Right lobe of liver (tissue), 6 donors: Measurements from ENCODE around the gene TMEM151B. TPM values are rescaled to one million over a fixed set of nuclear protein-coding genes. Genes with fewer than 3 reads are reported as not detected.

Source experiments
- ATAC-seq, 4 donors: fragments of 200-7000 bp; cut with Tn5 transposase; one replicate each; pipeline ENCODE4 v1.9.1; 2020; ENCODE audit warnings: mild to moderate bottlenecking in 4 of 4, moderate library complexity in 4 of 4
- DNase-seq, 3 donors: peaks; one replicate each; pipeline ENCODE4 v3.0.0-alpha.2; 2020
- H3K27ac ChIP-seq, 3 donors: fragments of 200-600 bp; one replicate each; pipeline ENCODE4 v1.8.0; 2022
- H3K27me3 ChIP-seq, 2 donors: fragments of 200-600 bp; one replicate each; pipeline ENCODE4 v1.8.0; 2022
- H3K36me3 ChIP-seq, 4 donors: fragments of 200-600 bp; sonication (generic) in 1 of 4; one replicate each; pipeline versions ENCODE4 v1.5.1 to v1.8.0; 2017 to 2022; ENCODE audit warnings: control low read depth in 1 of 4
- H3K4me1 ChIP-seq, 4 donors: fragments of 200-600 bp; sonication (generic) in 1 of 4; one replicate each; pipeline versions ENCODE4 v1.5.1 to v1.8.0; 2017 to 2022; ENCODE audit warnings: control low read depth in 1 of 4
- H3K4me3 ChIP-seq, 3 donors: fragments of 200-600 bp; one replicate each; pipeline ENCODE4 v1.8.0; 2022
- H3K9me3 ChIP-seq, 4 donors: fragments of 200-600 bp; sonication (generic) in 1 of 4; one replicate each; pipeline versions ENCODE4 v1.5.1 to v1.8.0; 2017 to 2022; ENCODE audit warnings: control low read depth in 1 of 4
- POLR2A ChIP-seq: fragments of 450-650 bp; IDR thresholded peaks from one replicate; pipeline ENCODE4 v1.6.1; 2017; ENCODE audit warnings: antibody characterized with exemption, mild to moderate bottlenecking
- WGBS: methylation state at CpG from one replicate; pipeline ENCODE4 v1.1.6; 2018; ENCODE audit warnings: low coverage, low lambda C conversion rate; ENCODE audit not compliant: insufficient coverage; ENCODE audit errors: missing lambda C conversion rate; 5-methylcytosine and 5-hydroxymethylcytosine counted together
- intact Hi-C, 2 donors: fragments of 100-400 bp; cut with DNase I; formaldehyde crosslinking; loops; one replicate each; pipeline versions ENCODE4 v1.11.2 to v1.14.1; 2022
- total RNA-seq, 6 experiments: library from RNA; depleted of rRNA in 2 of 6; stranded (reverse); fragments of >200 nt in 2 of 6; fragmentation: NEBNext Ultra II Directional in 3 of 6; extraction: Animal tissue kit (Norgen Biotek cat#: 25700) in 3 of 6; gene quantifications; one replicate each; pipeline versions ENCODE4 v1.1.0 to v1.2.4, GENCODE V29; 2016 to 2023
- TF ChIP-seq, protein P1 (sequence below), 4 donors: fragments of 200-600 bp in 3 of 4; fragments of 450-650 bp in 1 of 4; IDR thresholded peaks; one replicate each; pipeline versions ENCODE4 v1.5.1 to v1.8.0; 2016 to 2022; ENCODE audit warnings: antibody characterized with exemption in 4 of 4, mild to moderate bottlenecking in 2 of 4
- donor health status: DM: no; HTN: yes; CAD: no.
- donor health status: DM: no; HTN: no; CAD: no.
- donor health status: DM: no; HTN: no; CAD: no.
- donor health status: DM: no; HTN: yes; CAD: no.
- donor health status: DM: no; HTN: yes; CAD: no.

Gene TMEM151B
- total RNA-seq, 6 experiments from 2014 or later = not detected

DNA sequence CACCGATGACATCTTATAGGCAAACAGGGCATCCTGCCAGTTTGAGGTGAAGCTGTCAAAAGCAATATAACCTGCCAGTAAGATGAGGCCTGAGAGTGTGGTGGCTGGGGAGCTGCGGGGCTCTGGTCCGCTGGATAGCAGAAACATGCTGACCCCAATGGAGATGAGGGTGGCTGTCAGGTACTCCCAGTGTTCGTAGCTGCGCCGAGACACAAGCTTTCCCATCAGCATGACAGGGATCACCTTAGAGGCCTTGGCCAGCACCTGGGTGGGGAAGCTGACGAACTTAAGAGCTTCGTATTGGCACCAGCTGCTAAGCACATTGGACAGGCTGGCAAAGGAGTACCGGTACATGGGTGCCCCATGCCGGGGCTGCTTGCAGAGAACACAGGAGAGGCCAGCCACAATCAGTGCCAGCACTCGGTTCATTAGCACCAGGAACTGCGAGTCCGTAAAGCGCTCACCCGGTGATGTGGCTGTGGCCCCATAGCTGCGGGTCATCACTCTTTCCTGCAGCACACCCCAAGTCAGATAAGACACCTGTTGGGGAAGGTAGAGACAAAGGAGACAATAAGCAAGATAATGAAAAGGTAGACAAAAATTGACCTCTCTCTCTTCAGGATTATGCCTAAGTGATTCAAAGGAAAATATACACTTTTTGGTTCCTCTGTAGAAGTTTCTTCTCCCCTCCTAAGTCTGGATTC is 15.0 kb upstream of the TMEM151B start:
- DNase-seq (peak; percentile 24 to 56 (median 48)), ATAC-seq (peak in 1 of 4 donors; percentile 2)
- Histone ChIP-seq H3K4me1 (peaks cover 0 to 28% (median 0%) of the 10 kb centered on the region in 4 donors), H3K36me3 (peaks cover 10 to 61% (median 35%) of the 10 kb centered on the region in 4 donors), H3K27ac (peak overlapping the region in 1 of 3 donors; percentile 89), H3K4me3 (no peak overlapping the region), H3K9me3 (no peaks in the 10 kb centered on the region), H3K27me3 (no peaks in the 10 kb centered on the region)
- no peak for TF ChIP-seq POLR2A
- TF ChIP-seq, protein P1, sequence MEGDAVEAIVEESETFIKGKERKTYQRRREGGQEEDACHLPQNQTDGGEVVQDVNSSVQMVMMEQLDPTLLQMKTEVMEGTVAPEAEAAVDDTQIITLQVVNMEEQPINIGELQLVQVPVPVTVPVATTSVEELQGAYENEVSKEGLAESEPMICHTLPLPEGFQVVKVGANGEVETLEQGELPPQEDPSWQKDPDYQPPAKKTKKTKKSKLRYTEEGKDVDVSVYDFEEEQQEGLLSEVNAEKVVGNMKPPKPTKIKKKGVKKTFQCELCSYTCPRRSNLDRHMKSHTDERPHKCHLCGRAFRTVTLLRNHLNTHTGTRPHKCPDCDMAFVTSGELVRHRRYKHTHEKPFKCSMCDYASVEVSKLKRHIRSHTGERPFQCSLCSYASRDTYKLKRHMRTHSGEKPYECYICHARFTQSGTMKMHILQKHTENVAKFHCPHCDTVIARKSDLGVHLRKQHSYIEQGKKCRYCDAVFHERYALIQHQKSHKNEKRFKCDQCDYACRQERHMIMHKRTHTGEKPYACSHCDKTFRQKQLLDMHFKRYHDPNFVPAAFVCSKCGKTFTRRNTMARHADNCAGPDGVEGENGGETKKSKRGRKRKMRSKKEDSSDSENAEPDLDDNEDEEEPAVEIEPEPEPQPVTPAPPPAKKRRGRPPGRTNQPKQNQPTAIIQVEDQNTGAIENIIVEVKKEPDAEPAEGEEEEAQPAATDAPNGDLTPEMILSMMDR (IDR thresholded peaks at IDR 0.05) = no peak
- intact Hi-C loops = no loop called here
- 42% methylated on average over 10 of the region's 16 CpGs for WGBS

DNA sequence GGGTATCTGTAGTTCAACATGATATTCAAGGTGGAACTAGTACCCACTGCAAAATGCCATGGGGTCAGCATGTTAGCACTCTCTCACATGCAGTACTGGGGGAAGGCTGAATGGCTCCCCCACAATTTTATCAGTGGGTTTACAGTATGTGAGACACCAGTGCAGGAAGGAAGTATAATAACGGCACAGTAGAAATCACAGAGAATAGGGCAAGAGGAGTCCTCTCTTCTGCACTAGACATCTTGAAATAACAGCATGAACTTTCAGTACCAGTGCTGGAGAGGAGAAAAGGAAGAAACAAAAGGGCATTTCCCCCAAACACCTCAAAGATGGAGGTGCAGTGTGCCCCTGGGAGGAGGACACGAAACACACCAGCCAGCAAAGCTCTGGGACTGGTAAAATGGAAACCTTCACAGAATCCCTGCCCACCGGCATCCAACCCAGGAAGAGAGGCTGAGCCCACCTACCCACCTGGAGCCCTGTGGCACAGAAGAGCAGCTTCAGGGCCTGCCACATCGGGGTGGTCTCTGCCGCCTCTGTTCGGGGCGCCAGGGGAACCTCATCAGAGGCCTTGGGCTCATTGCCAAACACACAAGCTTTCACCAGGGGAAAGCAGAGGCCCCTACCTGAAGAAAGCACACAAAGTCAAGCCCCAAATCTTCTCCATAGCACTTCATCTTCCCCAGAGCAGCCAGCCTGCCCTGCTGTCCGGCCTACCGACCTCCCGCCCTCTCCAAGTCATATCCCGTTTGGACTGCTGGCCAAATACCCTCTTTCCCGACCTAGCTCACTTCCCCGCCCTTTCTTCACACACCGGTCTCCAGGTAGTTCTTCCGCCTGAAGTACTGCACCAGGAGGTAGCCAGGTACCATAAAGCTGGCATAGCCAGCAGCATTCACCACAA is 14.1 kb upstream of the TMEM151B start:
- intact Hi-C loops = no loop called here
- no peaks in the 10 kb centered on the region for H3K27me3 ChIP-seq
- ATAC-seq (peak; percentile 15 to 41 (median 28)), DNase-seq (peak; percentile 43 to 60 (median 58))
- TF ChIP-seq, protein P1 (IDR thresholded peaks at IDR 0.05) = no peak
- no peak for TF ChIP-seq POLR2A
- peak overlapping the region; percentile 10 to 89 (median 88) for H3K27ac ChIP-seq
- WGBS = 3% methylated on average over 9 of the region's 15 CpGs
- no peaks in the 10 kb centered on the region for H3K9me3 ChIP-seq
- peak overlapping the region; percentile 91 to 94 (median 94) for H3K4me3 ChIP-seq
- peaks cover 0 to 19% (median 0%) of the 10 kb centered on the region in 4 donors for H3K4me1 ChIP-seq
- H3K36me3 ChIP-seq = peaks cover 7 to 52% (median 27%) of the 10 kb centered on the region in 4 donors

DNA sequence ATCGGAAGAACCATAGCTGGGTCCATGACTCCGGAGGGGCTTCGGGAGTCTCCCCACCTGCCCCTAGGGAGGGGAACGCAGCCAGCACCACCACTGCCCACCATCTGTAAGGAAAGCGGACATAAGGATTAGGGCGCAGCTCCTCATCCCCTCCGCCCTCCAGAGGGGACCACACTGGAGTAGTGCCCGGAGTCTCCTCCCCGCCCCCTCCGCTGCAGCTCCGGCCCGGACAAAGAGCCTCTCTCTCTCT is 13.6 kb upstream of the TMEM151B start:
- no peak for ATAC-seq
- 3% methylated on average over 5 of the region's 12 CpGs for WGBS
- TF ChIP-seq, protein P1 (IDR thresholded peaks at IDR 0.05) = no peak
- TF ChIP-seq POLR2A = no peak
- H3K4me3 ChIP-seq = peak overlapping the region; percentile 91 to 94 (median 94)
- H3K4me1 ChIP-seq = peaks cover 0 to 13% (median 0%) of the 10 kb centered on the region in 4 donors
- intact Hi-C loops = no loop called here
- DNase-seq = no peak
- H3K27me3 ChIP-seq = no peaks in the 10 kb centered on the region
- no peaks in the 10 kb centered on the region for H3K9me3 ChIP-seq
- H3K27ac ChIP-seq = peak overlapping the region; percentile 84 to 89 (median 88)
- H3K36me3 ChIP-seq = peaks cover 7 to 46% (median 23%) of the 10 kb centered on the region in 4 donors

DNA sequence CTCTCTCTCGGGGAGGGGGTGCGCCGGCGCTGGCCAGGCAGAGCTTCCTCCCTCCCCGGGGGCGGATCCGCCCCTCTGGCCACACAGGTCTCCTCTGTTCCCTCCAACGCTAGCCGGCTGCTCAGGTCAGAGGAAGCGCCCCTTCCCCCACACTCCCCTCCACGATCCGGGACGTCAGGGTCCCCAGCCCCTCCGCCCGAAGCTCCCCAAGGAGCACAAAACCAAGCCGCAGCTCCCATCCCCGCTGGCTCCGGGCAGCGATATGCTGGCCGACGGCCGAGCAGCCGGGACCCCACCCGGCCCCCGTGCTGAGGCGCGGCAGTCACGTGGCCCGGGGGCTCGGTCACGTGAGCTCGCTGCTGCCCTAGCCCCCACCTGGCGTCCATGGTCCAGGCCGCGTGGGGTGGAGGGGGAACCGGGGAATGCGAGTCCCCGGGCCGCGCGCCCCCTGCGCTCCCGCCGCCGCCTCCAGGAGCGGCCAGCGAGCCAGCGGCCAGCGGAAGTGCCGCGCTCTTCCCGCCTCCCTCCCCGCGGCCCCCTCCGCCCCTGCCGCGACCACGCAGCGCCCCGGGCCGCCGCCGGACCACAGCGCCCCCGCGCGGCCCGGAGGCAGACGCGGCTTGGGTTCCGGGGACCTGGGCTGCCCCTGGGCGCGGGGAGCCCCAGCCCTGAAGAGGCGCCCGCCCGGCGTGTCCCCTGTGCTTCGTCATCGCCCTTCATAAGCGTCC is 13.1 kb upstream of the TMEM151B start, which contains the start of gene SLC35B2:
Gene SLC35B2, minus strand, starts transcription at position 504 of the 728 bp plus-strand sequence. Its CDS starts 118 bp downstream, at position 386.
- TF ChIP-seq POLR2A = peak; percentile 66
- TF ChIP-seq, protein P1 (IDR thresholded peaks at IDR 0.05) = peak; percentile 57 to 94 (median 74)
- ATAC-seq = peak; percentile 66 to 82 (median 74)
- Histone ChIP-seq H3K9me3 (no peaks in the 10 kb centered on the region), H3K36me3 (peaks cover 7 to 42% (median 19%) of the 10 kb centered on the region in 4 donors), H3K27ac (peak within 1 kb of the TSS; percentile 84 to 89 (median 88)), H3K4me1 (peaks cover 0 to 9% (median 0%) of the 10 kb centered on the region in 4 donors), H3K4me3 (peak within 1 kb of the TSS; percentile 91 to 94 (median 94)), H3K27me3 (no peaks in the 10 kb centered on the region)
- DNase-seq = peak; percentile 75 to 82 (median 77)
- intact Hi-C loops = no loop called here
- WGBS = 0% methylated on average over 1 of the region's 80 CpGs
